NCI-H2029 (cell line): ENCODE data around the gene STXBP5.

Source experiments
- DNase-seq: peaks from one replicate; lab custom pipeline; 2025; lab: John Stamatoyannopoulos, UW

STXBP5 gene

GRCh38 chr6:147204060-147204785 is at the start of gene STXBP5:
STXBP5 (plus strand) TSS chr6:147204417; CDS start chr6:147204533, 116 bp downstream.
- DNase-seq = peak; percentile 6

GRCh38 chr6:147154454-147154853 is 49.8 kb upstream of the STXBP5 start:
- DNase-seq = peak; percentile 53

GRCh38 chr6:147156218-147156617 is 48.0 kb upstream of the STXBP5 start:
- no peak for DNase-seq

DNA sequence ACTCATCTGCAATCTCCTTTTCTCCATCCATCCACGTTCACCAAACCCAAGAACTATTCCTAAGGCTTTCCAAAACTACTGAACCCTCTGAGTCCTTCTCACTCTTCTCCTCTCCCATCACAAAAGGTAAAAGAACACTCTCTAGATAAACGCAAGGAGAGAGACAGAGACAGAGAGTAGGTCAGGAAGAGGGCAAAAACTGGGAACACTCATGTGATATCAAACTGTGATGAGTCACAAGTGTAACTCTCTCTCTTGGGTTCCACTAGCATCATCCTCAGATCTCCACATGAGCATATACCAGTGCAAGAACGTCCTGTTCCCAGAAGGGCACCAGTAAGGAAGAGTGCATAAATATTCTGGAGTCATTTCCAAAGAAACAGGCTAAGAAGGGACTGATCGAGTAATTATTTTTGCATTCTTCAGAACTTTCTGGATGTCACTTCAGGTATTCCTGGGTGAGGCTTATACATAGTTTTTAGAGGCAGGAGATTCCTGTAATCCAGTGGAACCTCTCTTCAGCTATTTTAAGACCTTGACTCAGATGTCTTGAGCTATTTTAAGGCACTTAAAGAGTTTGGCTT is 47.3 kb upstream of the STXBP5 start:
- no peak for DNase-seq

GRCh38 chr6:147157930-147158329 is 46.3 kb upstream of the STXBP5 start:
- DNase-seq = no peak

GRCh38 chr6:147158881-147159280 is 45.3 kb upstream of the STXBP5 start:
- no peak for DNase-seq

GRCh38 chr6:147159536-147160374 is 44.5 kb upstream of the STXBP5 start:
- DNase-seq = no peak

DNA sequence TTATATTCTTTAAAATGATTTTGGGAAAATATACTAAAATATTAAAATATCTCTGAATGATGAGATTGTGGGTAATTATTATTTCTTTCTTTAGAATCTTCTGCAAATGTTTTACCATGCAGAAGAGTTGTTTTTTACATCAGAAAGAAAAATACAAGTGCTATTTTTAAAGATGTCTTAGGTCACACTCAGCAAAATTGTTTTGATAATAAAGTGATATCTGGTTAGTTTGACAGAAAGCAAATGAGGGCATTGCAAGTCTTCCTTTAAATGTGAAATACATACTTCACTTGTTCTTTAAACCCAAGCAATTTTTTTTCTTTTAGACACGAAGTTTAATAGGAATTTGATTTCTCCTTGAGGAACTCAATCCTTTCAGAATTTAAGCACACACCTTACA is 43.6 kb upstream of the STXBP5 start:
- DNase-seq = no peak

- no peak for DNase-seq
Measured at GRCh38 chr6:147161253-147161973, 42.8 kb upstream of the STXBP5 start.

- DNase-seq = no peak
Measured at GRCh38 chr6:147161974-147162495, 42.2 kb upstream of the STXBP5 start.

DNA sequence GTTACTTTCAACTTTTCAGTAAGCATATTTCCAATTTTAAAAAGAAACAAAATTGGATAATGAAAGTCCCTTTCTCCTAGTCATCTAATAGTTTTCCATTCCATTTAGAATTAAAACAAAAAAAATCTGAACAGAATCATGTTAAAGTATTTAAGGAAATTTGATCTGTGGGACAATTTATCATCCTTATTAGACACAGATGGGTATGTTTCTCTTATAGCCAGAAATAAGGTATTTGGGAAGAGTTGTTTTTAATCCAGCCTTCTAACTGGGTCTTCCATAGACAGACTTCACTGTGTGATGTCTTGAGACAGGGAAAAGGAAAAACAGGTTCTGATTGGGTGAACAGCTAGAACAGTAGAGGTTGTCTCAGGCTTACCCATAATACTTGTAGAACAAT is 39.5 kb upstream of the STXBP5 start:
- no peak for DNase-seq

- DNase-seq = no peak
Measured at GRCh38 chr6:147166360-147166944, 37.8 kb upstream of the STXBP5 start.

- DNase-seq = no peak
Measured at GRCh38 chr6:147166992-147167391, 37.2 kb upstream of the STXBP5 start.

GRCh38 chr6:147167576-147168461 is 36.4 kb upstream of the STXBP5 start:
- DNase-seq = no peak

GRCh38 chr6:147169529-147169928 is 34.7 kb upstream of the STXBP5 start:
- no peak for DNase-seq

- no peak for DNase-seq
Measured at GRCh38 chr6:147170269-147170668, 33.9 kb upstream of the STXBP5 start.

- DNase-seq = no peak
Measured at GRCh38 chr6:147173140-147173539, 31.1 kb upstream of the STXBP5 start.

DNA sequence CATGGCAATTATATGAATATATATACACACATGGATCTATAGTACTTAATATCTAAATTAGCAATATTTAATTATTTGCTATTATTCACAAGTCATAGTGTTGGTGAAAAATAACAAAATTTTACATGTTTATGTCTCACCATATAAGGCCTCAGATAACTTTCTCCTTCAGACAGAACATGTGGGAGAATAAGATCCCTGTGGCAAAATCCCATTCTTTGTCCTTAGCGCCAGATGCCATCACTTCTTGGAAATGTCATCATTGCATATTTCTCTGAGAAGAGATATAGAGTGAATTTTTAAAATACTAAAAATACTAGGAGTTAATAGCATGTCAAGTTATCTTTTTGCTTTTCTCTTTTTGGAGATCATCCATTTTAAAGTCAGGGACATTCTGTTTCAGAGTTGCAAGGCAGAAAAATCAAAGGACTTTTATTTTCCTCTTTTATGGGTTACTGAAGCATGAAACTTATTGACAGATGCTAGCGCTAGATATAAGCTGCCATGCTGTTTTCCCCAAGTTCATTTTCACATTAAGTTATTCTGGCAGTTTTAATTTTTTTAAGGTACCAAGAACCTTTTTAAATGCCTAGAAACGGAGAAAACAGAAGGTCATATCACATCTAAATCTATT is 30.4 kb upstream of the STXBP5 start:
- no peak for DNase-seq

DNA sequence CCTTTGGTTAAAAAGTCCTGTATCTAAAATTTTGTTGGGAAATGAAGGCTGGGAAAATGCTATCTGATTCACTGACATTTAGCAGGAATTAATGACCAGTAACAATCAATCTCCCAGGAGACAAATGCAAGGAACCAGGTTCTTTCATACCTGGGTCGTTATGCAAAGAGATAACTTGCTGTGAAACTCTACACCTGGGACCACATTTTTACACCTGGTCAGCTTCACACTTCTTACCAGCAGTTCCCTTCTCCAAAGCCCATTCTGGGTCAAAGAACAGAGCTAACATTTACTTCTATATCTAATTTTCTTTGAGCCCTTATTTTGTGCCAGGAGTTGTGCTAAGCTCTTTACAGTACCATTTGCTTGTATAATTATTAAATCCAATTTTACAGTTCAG is 27.4 kb upstream of the STXBP5 start:
- DNase-seq = no peak

DNA sequence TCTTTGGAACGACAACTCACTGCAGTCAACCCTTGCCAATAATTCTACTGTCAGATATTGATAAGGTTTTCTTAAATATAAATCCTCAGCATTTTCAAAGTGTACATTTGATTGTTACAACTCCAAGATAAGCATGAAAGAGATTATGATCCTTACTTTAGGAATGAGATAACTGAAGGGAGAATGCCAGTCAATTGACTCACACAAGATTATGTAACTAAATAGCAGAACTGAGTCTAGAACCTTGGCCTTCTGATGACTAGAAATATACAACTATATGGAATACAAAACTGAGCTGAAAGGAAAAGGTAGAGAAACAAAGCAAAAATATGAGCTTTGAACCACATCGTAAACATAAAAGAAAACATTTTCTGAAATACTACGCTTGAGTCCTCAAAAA is 26.9 kb upstream of the STXBP5 start:
- no peak for DNase-seq
